GM18867 (cell line): ENCODE data around the gene CCDC12.
A peak's percentile ranks its signal among the peaks of the same experiment; 100 is the strongest.

Experiments used
- ATAC-seq: cut with Tn5 transposase; IDR thresholded peaks from one replicate; pipeline ENCODE4 v1.9.1; 2021; ENCODE audit warnings: mild to moderate bottlenecking, moderate library complexity; ENCODE audit not compliant: unreplicated experiment

The CCDC12 gene

GRCh38 chr3:46910166-46910760 is 66.3 kb downstream of the CCDC12 start:
- ATAC-seq, result no peak

DNA sequence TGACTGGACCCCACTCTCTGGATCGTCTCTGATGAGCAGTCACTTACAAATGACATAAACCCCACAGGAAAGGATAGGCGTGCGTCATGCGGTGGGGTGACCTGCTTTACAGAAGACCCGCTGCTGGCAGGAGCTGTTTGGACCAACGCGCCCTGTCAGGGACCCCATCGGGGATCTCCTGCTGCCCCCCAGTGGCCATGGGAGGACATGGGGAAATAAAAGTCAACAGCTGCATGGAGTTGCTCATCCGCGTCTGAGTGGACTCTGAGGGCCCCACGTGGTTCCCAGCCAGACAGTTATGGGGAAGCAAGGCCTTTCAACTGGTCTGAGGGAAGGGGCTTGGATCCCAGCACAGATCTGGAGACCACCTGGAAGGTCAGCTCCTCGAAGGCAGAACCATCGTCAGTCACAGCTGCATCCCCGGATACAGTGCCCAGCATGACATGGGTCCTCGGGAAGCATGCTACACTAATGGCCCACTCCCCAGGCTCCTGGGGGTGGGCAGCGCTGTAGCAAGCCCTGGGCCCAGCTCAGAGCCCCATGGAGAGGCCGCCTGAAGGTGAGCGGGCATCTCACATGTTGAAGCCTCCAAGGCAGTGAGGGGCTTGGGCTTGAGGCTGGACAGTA is 66.9 kb downstream of the CCDC12 start:
- peak; percentile 63 for ATAC-seq

DNA sequence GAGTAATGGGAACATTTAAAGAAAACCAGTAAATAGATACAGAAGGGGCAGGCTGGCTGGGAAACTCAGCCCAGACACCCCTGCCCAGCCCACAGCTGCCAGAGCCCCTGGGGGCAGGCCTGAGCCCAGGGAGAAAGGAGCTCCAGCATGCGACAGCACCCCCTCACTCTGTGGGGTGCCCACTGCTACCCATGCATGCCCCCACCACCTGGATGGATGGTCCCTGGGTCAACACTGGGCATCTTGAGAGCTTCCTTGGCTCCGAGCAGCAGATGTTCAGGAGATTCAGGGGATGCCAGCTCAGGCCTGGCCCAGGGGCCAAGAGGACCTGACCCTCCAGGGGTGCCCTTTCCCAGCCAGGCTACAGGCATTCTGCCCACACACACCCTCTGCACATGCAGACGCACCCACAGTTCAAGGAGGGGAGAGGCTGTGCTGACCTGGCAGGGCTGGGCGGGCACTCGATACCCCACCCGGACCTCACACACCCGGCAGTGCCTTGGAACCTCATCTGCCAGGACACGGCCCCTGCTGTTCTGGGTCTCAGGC is 67.5 kb downstream of the CCDC12 start:
- no peak for ATAC-seq

DNA sequence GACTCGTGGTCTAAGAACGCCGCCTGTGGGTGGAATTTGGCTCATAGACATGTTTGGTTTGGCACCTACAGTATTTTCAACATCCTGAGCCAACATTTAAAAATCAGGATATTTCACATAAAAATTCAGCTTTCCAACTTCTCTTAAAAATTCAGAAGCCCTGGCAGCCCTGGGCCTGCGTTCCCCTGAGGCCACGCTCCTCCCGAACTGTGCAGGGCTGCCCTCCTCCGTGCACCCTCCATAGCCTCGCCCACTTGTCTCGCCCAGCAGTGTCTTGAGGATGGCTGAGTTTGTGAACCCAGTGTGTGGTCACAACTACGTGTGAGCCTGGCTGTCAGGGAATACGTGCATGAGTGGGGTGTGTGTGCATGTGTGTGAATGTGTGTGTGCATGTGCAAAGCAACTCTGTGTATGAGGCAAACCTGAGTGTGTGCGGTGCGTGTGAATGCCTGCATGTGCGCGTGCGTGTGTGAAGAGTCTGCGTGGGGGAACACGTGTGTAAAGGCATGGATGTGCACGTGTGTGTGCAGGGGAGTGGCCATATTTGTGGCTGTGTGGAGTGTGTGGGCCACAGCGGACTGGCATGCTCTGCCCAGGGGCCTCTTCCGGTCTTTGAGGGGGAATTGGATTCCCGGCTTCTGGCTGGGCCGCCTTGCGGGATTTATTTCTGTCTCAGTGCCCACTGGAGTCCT is 68.1 kb downstream of the CCDC12 start:
- no peak for ATAC-seq

DNA sequence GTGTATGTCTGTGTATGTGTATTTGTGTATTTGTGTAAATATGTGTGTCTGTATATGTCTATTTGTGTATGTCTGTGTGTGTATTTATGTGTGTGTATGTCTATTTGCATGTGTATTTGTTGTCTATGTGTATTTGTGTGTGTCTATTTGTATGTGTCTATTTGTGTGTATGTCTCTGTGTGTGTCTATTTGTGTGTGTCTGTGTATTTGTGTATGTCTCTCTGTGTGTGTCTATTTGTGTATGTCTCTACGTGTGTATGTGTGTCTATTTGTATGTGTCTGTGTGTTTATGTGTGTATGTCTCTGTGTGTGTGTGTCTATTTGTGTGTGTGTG is 68.6 kb downstream of the CCDC12 start:
- no peak for ATAC-seq

GRCh38 chr3:46907271-46907670 is 69.3 kb downstream of the CCDC12 start:
- ATAC-seq, result no peak

DNA sequence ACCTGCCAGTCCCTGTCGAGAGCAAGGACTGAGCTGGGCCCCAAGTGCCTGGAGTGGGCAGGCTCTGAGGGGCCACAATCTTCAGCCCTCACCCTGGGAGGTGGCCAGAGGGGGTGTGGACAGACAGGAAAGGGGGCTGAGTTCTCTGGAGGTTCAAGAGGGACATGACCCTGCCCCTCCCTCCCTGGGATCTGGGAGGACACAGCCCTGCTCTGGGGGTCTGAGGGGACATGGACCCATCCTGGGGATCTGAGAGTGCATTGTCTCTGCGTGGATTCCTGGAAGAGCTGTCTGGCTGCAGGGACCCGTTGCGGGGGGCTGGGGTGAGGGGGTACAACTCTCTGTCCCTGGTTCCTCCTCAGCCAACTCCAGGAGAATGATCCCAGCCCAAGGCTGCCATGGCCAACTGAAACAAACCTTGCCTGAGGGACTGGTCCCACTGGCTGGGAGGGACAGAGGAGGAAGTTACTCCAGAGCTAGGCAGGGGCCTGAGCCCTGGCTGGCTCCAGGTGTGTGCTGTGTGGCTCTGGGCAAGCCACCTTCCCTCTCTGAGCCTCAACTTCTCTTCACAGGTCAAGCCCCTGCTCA is 70.0 kb downstream of the CCDC12 start:
- no peak for ATAC-seq

GRCh38 chr3:46905661-46906451 is 70.7 kb downstream of the CCDC12 start:
- no peak for ATAC-seq

DNA sequence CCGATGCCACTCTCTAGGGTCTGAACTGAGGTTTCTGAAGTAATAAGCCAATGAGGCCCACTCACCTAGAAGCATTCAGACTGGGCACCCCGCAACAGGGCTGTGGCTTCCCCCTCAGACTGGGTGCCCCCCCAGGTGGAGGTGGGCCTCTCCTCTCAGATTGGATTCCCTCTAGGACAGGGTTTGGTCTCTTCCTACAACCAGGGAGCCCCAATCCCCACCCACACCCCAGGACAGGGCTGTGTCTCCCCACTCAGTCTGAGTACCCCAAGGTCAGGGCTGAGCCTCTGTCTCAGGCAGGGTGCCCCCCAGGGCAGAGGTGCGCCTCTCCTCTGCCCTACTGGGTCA is 71.4 kb downstream of the CCDC12 start:
- no peak for ATAC-seq

GRCh38 chr3:46904303-46905212 is 72.0 kb downstream of the CCDC12 start:
- no peak for ATAC-seq

GRCh38 chr3:46903341-46904302 is 72.9 kb downstream of the CCDC12 start:
- no peak for ATAC-seq

GRCh38 chr3:46902188-46902631 is 74.3 kb downstream of the CCDC12 start:
- ATAC-seq, result no peak

- ATAC-seq, result no peak
These were observed 74.9 kb downstream of the CCDC12 start for GRCh38 chr3:46901591-46902187.

DNA sequence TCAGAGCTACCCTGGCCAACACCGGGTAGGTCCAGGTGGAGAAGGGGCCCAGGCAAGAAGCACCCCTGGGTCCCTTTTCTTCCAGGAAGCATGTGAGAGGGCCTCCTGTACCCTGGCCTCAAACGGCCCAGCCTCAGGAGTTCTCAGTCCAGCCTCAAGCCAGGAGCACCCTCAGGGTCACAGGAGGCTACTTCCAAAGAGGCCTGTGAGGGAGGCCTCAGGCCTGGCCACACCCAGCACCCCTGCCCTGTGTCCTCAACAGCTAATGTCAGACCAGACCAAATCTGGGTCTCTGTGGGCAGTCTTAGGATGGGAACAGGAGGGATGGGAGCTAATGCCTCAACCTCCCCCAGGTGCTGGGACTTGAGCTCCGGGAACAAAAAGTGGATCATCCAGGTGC is 75.5 kb downstream of the CCDC12 start:
- ATAC-seq, result no peak

GRCh38 chr3:46900356-46900755 is 76.2 kb downstream of the CCDC12 start:
- ATAC-seq, result no peak

GRCh38 chr3:46900007-46900292 is 76.6 kb downstream of the CCDC12 start:
- ATAC-seq, result no peak

GRCh38 chr3:46899151-46900006 is 77.2 kb downstream of the CCDC12 start:
- ATAC-seq, result no peak
